Neural progenitor cell (in vitro differentiated cells): Measurements from ENCODE around the gene GALR1.

Experiments used
- EZH2 ChIP-seq: fragments of 200-600 bp; sonication (generic); IDR thresholded peaks from 2 replicates; pipeline ENCODE4 v1.6.1; 2017; ENCODE audit warnings: antibody characterized with exemption, mild to moderate bottlenecking, moderate library complexity
- EZH2phosphoT487 ChIP-seq: fragments of 200-600 bp; sonication (generic); IDR thresholded peaks from 2 replicates; pipeline ENCODE4 v1.6.1; 2017; ENCODE audit warnings: antibody characterized with exemption
- TF ChIP-seq, protein P1 (sequence below): fragments of 200-600 bp; sonication (generic); IDR thresholded peaks from 2 replicates; pipeline ENCODE4 v1.5.1; 2017; ENCODE audit warnings: antibody characterized with exemption, mild to moderate bottlenecking

DNA sequence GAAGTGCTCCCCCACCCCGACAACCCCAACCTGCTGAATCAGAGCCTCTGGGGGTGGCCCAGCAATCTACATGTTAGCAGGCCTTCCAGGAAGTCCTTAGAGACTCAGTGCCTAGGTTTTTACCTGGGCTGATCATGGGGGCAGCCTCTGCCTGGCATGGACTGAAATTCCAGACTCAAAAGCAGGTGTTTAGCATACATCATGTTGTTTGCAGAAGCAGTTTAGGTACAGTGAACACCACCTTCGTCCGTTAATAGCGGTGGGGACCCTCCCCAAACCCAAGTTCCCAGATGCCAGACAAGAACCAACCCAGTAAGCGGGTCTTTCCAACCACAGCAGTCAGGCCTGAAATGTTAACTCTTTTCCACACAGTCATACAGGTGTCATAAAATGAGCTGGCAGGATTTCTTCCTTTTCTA lies 26.4 kb upstream of the GALR1 start:
- TF ChIP-seq, protein P1, sequence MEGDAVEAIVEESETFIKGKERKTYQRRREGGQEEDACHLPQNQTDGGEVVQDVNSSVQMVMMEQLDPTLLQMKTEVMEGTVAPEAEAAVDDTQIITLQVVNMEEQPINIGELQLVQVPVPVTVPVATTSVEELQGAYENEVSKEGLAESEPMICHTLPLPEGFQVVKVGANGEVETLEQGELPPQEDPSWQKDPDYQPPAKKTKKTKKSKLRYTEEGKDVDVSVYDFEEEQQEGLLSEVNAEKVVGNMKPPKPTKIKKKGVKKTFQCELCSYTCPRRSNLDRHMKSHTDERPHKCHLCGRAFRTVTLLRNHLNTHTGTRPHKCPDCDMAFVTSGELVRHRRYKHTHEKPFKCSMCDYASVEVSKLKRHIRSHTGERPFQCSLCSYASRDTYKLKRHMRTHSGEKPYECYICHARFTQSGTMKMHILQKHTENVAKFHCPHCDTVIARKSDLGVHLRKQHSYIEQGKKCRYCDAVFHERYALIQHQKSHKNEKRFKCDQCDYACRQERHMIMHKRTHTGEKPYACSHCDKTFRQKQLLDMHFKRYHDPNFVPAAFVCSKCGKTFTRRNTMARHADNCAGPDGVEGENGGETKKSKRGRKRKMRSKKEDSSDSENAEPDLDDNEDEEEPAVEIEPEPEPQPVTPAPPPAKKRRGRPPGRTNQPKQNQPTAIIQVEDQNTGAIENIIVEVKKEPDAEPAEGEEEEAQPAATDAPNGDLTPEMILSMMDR, result no peak
- TF ChIP-seq EZH2 (no peak), EZH2phosphoT487 (no peak)
